GM12874 (cell line): ENCODE data around the gene COL15A1.

Experiments used
- TF ChIP-seq, protein P1 (sequence below): IDR thresholded peaks from 2 replicates; pipeline ENCODE4 v1.5.1; 2011; ENCODE audit warnings: low read depth, mild to moderate bottlenecking, control low read depth, low read length, moderate library complexity; ENCODE audit not compliant: insufficient read depth

COL15A1 gene

DNA sequence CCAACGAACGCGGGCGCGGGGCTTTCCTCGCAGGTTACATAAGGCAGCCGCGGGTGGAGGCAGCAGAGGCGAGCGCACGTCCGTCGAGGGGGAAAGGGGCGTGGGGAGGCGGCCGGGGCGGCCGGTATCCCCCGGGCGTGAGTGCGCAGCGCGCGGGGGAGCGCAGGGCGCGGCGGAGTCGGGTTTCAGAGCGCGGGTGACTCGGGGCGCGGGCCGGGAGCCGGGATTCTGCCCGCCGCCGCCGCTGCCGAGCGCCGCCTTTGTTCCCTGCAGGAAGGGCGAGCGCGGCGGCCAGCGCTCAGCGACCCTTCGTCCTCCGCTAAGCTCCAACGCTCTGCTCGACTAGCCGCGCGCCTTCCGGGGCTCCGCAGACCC, at the start of gene COL15A1:
Gene COL15A1, plus strand, starts transcription at position 226 of the 375 bp plus-strand sequence. CDS start 155 bp downstream, outside the sequence.
- TF ChIP-seq, protein P1, sequence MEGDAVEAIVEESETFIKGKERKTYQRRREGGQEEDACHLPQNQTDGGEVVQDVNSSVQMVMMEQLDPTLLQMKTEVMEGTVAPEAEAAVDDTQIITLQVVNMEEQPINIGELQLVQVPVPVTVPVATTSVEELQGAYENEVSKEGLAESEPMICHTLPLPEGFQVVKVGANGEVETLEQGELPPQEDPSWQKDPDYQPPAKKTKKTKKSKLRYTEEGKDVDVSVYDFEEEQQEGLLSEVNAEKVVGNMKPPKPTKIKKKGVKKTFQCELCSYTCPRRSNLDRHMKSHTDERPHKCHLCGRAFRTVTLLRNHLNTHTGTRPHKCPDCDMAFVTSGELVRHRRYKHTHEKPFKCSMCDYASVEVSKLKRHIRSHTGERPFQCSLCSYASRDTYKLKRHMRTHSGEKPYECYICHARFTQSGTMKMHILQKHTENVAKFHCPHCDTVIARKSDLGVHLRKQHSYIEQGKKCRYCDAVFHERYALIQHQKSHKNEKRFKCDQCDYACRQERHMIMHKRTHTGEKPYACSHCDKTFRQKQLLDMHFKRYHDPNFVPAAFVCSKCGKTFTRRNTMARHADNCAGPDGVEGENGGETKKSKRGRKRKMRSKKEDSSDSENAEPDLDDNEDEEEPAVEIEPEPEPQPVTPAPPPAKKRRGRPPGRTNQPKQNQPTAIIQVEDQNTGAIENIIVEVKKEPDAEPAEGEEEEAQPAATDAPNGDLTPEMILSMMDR: no peak

DNA sequence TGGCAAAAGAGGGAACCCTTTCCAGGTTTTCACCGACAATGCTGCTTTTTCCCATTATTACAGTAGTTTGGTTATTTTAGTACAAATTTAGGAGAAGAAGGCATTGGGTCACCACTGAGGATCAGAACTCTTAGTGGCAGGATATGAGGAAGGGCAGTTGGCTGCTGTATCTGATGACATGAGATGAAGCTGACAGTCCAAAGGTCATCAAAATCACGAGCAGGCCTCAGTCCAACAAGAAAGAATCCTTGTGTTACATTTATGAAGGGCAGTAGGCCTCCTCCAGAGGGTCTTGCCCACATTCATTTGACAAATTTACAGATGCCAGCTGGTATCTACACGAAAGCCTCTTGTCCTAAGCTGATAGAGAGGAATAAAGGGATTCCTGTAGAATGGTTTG, 49.5 kb upstream of the COL15A1 start:
- TF ChIP-seq, protein P1: no peak

DNA sequence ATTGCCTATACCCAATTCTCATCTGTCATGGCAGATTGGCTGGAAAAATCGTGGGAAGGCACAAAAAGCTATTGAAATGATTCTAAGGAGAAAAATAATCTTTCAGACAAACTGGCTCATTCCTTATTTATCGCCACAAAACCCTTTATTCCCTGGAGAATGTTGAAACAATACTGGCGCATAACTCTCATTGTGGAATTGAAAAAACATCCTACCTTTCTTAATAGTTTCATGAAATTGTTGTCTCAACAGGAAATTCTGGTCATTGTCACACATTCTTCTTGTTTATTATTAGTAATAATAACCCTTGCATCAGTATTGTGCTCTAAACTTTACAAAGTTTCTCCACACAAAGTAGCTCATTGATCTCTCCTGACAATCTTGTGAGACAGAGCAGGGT, 48.9 kb upstream of the COL15A1 start:
- TF ChIP-seq, protein P1: no peak

DNA sequence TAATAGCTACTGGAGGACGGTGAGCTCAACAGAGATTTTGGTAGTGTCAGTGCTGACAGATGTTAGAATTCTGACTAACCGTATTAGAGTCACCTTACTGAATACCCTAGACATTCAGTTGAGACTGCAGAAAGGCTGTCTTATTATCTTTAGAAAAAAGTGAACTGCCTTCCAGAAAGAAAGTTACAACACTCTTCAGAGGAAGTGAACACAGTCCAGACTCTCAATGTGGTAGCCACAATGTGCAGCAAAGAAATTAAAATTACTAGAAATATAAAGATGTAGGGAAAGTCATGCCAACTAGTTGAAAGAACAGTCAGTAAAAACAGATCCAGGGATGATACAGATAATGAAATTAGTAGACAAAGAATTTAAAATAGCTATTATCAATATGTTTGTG, 47.1 kb upstream of the COL15A1 start:
- TF ChIP-seq, protein P1: no peak

DNA sequence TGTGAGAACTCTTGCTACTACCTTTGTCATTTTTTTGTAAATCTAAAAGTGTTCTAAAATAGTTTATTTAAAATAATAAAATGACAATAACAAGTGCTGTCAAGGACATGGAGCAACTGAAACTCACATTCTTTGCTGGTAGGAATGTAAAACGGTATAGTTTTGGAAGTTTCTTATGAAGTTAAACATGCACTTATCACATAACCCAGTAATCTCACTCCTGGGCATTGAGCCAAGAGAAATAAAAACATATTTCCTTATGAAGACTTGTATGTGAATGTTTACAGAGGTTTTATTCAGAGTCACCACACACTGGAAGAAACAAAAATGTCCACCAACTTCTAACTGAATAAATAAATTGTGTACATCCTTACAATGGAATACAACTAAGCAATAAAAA, 46.0 kb upstream of the COL15A1 start:
- TF ChIP-seq, protein P1: no peak

DNA sequence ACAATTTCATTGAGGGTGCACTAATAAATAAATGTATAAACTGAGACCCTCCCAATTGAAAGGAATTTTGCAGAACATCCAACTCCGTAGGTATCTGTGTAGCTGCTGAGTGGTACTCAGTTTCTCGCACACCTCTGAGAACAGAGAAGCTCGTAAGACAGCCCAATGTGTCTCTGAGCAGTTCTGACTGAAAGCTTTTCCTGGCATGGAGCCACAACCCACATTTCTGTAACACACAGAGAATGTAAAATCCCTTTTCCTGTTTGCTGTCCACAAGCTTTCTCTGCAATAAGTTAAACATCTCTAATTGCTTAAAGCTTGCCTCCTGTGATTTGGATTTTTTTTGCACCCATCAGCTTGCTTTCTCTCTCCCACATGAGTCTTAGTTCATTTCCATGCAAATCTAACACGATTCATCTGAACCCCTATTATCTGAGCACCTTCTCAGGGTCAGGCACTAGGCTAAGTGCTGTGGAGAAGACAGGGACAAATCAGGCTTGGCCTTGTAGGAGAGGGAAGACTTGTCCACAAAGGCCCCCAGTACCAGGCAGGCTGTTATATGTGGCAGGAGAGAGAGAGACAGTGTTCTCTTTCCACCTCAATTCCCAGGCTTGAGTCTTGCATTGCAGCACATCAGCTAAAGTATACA, 44.2 kb upstream of the COL15A1 start:
- TF ChIP-seq, protein P1: no peak

DNA sequence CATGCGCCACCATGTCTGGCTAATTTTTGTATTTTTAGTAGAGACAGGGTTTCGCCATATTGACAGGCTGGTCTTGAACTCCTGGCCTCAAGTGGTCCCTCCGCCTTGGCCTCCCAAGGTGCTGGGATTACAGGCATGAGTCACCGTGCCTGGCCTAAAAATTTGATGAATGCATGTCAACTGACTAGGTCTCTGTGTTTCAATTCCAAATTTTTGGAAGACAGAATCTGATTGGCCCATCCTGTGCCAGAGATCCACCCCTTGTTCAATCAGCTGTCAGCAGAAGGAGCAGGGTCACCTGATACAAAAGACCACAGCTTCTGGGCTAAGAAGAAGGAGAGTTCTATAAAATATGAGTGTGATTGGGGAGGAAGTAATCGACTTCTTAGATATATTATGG, 43.5 kb upstream of the COL15A1 start:
- TF ChIP-seq, protein P1: no peak
